Right lobe of liver (tissue), 4 donors: ENCODE measurements around the gene PCCA.

Experiments
- POLR2A ChIP-seq: fragments of 450-650 bp; IDR thresholded peaks from one replicate; pipeline ENCODE4 v1.6.1; 2017; ENCODE audit warnings: antibody characterized with exemption, mild to moderate bottlenecking
- TF ChIP-seq, protein P1 (sequence below), 4 donors: fragments of 200-600 bp in 3 of 4; fragments of 450-650 bp in 1 of 4; IDR thresholded peaks; one replicate each; pipeline versions ENCODE4 v1.5.1 to v1.8.0; 2016 to 2022; ENCODE audit warnings: antibody characterized with exemption in 4 of 4, mild to moderate bottlenecking in 2 of 4
- donor health status: DM: no; HTN: no; CAD: no.
- donor health status: DM: no; HTN: no; CAD: no.
- donor health status: DM: no; HTN: yes; CAD: no.

DNA sequence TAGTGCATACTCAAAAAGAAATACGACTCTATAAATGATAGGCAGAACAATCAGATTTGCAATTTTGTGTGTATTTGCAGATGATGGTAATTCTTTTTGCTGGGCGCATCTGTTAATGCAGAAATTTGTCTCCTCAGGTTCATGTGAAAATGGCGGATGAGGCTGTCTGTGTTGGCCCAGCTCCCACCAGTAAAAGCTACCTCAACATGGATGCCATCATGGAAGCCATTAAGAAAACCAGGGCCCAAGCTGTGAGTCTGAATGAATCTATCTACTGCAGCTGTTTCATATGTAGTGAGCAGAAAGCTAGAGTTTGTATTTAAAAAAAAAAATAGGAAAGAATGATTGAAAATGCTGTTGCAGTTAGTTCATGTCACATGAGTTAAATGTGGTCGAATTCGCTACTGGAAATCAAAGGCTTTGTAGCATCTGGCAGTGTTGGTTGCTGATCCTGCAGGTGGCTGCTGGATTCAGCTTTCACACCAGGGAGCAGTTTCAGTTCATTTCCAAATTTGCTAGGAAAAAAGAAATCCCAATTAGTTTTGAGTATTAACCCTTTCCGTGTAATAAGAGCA, 66.0 kb downstream of the PCCA start:
- TF ChIP-seq, protein P1, sequence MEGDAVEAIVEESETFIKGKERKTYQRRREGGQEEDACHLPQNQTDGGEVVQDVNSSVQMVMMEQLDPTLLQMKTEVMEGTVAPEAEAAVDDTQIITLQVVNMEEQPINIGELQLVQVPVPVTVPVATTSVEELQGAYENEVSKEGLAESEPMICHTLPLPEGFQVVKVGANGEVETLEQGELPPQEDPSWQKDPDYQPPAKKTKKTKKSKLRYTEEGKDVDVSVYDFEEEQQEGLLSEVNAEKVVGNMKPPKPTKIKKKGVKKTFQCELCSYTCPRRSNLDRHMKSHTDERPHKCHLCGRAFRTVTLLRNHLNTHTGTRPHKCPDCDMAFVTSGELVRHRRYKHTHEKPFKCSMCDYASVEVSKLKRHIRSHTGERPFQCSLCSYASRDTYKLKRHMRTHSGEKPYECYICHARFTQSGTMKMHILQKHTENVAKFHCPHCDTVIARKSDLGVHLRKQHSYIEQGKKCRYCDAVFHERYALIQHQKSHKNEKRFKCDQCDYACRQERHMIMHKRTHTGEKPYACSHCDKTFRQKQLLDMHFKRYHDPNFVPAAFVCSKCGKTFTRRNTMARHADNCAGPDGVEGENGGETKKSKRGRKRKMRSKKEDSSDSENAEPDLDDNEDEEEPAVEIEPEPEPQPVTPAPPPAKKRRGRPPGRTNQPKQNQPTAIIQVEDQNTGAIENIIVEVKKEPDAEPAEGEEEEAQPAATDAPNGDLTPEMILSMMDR (IDR thresholded peaks at IDR 0.05) = no peak
- no peak for TF ChIP-seq POLR2A
